MM.1S (cell line): ENCODE data around the gene CLDN19.

Experiments used
- DNase-seq: peaks from one replicate; pipeline ENCODE4 v3.0.0-alpha.2; 2015
- H2AFZ ChIP-seq: fragments of 300-600 bp; sonication (generic); 2 replicates; pipeline ENCODE4 v1.6.0; 2016; ENCODE audit warnings: antibody characterized with exemption, low read length
- H3F3A ChIP-seq: fragments of 300-600 bp; sonication (generic); 2 replicates; pipeline ENCODE4 v1.6.1; 2016; ENCODE audit warnings: mild to moderate bottlenecking, antibody characterized with exemption, low read length, moderate library complexity, mixed read lengths; ENCODE audit not compliant: insufficient read depth
- H3K27ac ChIP-seq: fragments of 300-600 bp; sonication (generic); 2 replicates; pipeline ENCODE4 v1.5.1; 2016; ENCODE audit warnings: mild to moderate bottlenecking, low read length
- H3K27me3 ChIP-seq: fragments of 300-600 bp; sonication (generic); replicated peaks from 2 replicates; pipeline ENCODE4 v1.6.0; 2016; ENCODE audit warnings: low read length; ENCODE audit not compliant: insufficient read depth
- H3K36me3 ChIP-seq: fragments of 300-600 bp; sonication (generic); replicated peaks from 2 replicates; pipeline ENCODE4 v1.6.1; 2016; ENCODE audit warnings: mild to moderate bottlenecking, low read length, mixed read lengths; ENCODE audit not compliant: insufficient read depth
- H3K4me1 ChIP-seq: fragments of 300-600 bp; sonication (generic); 2 replicates; pipeline ENCODE4 v1.6.1; 2016; ENCODE audit warnings: low read length, mixed read lengths
- H3K4me2 ChIP-seq: fragments of 300-600 bp; sonication (generic); 2 replicates; pipeline ENCODE4 v1.6.0; 2016; ENCODE audit warnings: low read depth, low read length
- H3K4me3 ChIP-seq: fragments of 300-600 bp; sonication (generic); 2 replicates; pipeline ENCODE4 v1.5.1; 2016; ENCODE audit warnings: low read length, mixed read lengths
- H3K79me2 ChIP-seq: fragments of 300-600 bp; sonication (generic); 2 replicates; pipeline ENCODE4 v1.6.1; 2016; ENCODE audit warnings: mixed run types, low read length, mixed read lengths
- H3K9ac ChIP-seq: fragments of 300-600 bp; sonication (generic); 2 replicates; pipeline ENCODE4 v1.6.1; 2016; ENCODE audit warnings: low read length, mixed read lengths
- H3K9me2 ChIP-seq: fragments of 300-600 bp; sonication (generic); replicated peaks from 2 replicates; pipeline ENCODE4 v1.6.1; 2016; ENCODE audit warnings: mild to moderate bottlenecking, low read length, mixed read lengths; ENCODE audit not compliant: insufficient read depth
- H3K9me3 ChIP-seq: fragments of 300-600 bp; sonication (generic); replicated peaks from 2 replicates; pipeline ENCODE4 v1.6.1; 2016; ENCODE audit warnings: mild to moderate bottlenecking, low read length, mixed read lengths; ENCODE audit not compliant: insufficient read depth
- H4K20me1 ChIP-seq: fragments of 300-600 bp; sonication (generic); 2 replicates; pipeline ENCODE4 v1.6.1; 2016; ENCODE audit warnings: mild to moderate bottlenecking, low read length, moderate library complexity, mixed read lengths; ENCODE audit not compliant: insufficient read depth
- EZH2 ChIP-seq: fragments of 300-600 bp; sonication (generic); optimal IDR thresholded peaks from 2 replicates; pipeline ENCODE3; 2017; ENCODE audit warnings: low read depth, mild to moderate bottlenecking, antibody characterized with exemption, low read length, mixed read lengths
- EZH2phosphoT487 ChIP-seq: fragments of 300-600 bp; sonication (generic); IDR thresholded peaks from 2 replicates; pipeline ENCODE4 v1.6.1; 2018; ENCODE audit warnings: antibody characterized with exemption, low read length
- TF ChIP-seq, protein P1 (sequence below): fragments of 300-600 bp; sonication (generic); IDR thresholded peaks from 2 replicates; pipeline ENCODE4 v1.5.1; 2016; ENCODE audit warnings: antibody characterized with exemption, low read length, mixed read lengths

The CLDN19 gene

DNA sequence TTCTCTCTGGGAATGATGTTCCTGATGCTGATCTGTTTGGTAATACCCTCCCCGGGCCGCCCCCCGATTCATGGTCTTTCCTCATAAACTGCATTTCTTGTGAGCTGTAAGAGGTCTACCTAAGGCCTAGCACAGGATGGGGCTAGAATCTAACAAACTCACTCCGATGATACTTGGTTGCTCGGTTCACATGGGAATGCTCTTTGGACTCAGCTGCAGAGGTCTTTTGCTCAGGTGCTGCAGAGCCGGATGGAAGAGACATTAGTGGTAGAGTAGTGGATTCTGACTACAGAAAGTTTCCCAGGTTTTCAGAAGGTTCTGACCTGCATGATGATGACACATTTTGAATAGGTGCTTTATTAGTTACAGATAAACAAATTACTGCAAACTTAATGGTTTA lies 36.5 kb upstream of the CLDN19 start:
- TF ChIP-seq EZH2phosphoT487 (no peak), EZH2 (no peak)
- TF ChIP-seq, protein P1, sequence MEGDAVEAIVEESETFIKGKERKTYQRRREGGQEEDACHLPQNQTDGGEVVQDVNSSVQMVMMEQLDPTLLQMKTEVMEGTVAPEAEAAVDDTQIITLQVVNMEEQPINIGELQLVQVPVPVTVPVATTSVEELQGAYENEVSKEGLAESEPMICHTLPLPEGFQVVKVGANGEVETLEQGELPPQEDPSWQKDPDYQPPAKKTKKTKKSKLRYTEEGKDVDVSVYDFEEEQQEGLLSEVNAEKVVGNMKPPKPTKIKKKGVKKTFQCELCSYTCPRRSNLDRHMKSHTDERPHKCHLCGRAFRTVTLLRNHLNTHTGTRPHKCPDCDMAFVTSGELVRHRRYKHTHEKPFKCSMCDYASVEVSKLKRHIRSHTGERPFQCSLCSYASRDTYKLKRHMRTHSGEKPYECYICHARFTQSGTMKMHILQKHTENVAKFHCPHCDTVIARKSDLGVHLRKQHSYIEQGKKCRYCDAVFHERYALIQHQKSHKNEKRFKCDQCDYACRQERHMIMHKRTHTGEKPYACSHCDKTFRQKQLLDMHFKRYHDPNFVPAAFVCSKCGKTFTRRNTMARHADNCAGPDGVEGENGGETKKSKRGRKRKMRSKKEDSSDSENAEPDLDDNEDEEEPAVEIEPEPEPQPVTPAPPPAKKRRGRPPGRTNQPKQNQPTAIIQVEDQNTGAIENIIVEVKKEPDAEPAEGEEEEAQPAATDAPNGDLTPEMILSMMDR = no peak
- Histone ChIP-seq H3K4me2 (no peak overlapping the region), H3K36me3 (peaks cover 11% of the 10 kb centered on the region), H3F3A (no peaks in the 10 kb centered on the region), H3K4me3 (no peak overlapping the region), H3K9me3 (no peaks in the 10 kb centered on the region), H2AFZ (no peak overlapping the region), H3K4me1 (peaks cover 6% of the 10 kb centered on the region), H3K9me2 (no peaks in the 10 kb centered on the region), H3K27ac (no peak overlapping the region), H3K9ac (no peak overlapping the region), H4K20me1 (no peaks in the 10 kb centered on the region), H3K79me2 (peaks cover 12% of the 10 kb centered on the region), H3K27me3 (no peaks in the 10 kb centered on the region)
- DNase-seq = no peak

DNA sequence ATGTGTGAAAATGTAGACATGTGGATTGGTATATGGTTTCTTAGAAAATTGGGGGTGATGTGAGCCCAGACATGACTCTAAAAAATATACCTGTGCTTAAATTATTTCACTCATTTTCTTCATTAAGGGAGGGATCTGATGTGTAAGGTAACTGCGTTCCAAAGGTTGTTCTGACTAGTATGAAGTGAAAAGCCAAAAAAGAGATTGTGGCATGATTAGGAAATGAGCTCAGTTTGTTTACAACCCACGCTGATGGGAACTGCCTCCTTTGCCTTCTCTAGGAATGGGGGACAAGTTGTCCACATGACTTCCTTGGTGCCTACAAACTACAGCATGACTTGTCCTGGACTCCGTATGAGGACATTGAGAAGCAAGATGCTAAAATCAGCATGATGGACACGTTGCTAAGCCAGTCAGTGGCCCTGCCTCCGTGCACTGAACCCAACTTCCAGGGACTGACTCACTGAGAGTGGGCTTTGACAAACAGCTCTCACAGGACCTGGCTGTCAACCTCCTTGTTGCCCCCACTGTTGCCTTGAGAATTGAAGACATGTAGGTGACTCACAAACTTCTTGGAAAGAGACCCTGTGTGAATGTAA lies 35.0 kb upstream of the CLDN19 start:
- Histone ChIP-seq H3K4me2 (no peak overlapping the region), H3K36me3 (peaks cover 11% of the 10 kb centered on the region), H3K79me2 (peaks cover 26% of the 10 kb centered on the region), H3K4me3 (no peak overlapping the region), H4K20me1 (no peaks in the 10 kb centered on the region), H3F3A (no peaks in the 10 kb centered on the region), H3K9me3 (no peaks in the 10 kb centered on the region), H3K27me3 (no peaks in the 10 kb centered on the region), H2AFZ (no peak overlapping the region), H3K9me2 (no peaks in the 10 kb centered on the region), H3K4me1 (peaks cover 6% of the 10 kb centered on the region), H3K9ac (no peak overlapping the region), H3K27ac (no peak overlapping the region)
- no peak for DNase-seq
- TF ChIP-seq EZH2 = no peak
- TF ChIP-seq, protein P1 = no peak
- TF ChIP-seq EZH2phosphoT487 = no peak

DNA sequence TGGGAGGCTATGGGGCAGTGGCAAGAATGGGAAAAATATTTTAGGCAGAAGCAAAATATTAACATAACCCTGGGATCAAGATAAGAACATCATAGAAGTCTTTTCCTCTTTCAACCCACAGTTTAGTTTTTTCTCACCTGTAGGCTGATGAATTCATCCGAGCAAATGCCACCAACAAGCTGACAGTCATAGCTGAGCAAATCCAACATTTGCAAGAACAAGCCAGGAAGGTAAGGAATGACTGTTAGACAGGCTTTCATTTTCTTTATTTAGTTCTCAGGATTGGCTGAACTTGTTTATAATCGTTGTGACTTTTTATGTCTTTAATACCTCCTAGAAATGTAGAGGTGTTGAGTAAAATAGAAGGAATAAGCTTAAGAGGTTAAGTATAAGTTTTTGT lies 33.4 kb upstream of the CLDN19 start:
- H3K36me3 ChIP-seq = peaks cover 11% of the 10 kb centered on the region
- no peak overlapping the region for H3K27ac ChIP-seq
- no peaks in the 10 kb centered on the region for H3K9me2 ChIP-seq
- no peak overlapping the region for H3K4me2 ChIP-seq
- H4K20me1 ChIP-seq = no peaks in the 10 kb centered on the region
- no peaks in the 10 kb centered on the region for H3K9me3 ChIP-seq
- H3F3A ChIP-seq = no peaks in the 10 kb centered on the region
- H3K27me3 ChIP-seq = no peaks in the 10 kb centered on the region
- H3K79me2 ChIP-seq = peaks cover 43% of the 10 kb centered on the region
- TF ChIP-seq, protein P1 = no peak
- TF ChIP-seq EZH2 = no peak
- TF ChIP-seq EZH2phosphoT487 = no peak
- no peak overlapping the region for H3K4me3 ChIP-seq
- no peak for DNase-seq
- H3K4me1 ChIP-seq = no peaks in the 10 kb centered on the region
- no peak overlapping the region for H3K9ac ChIP-seq
- H2AFZ ChIP-seq = no peak overlapping the region
